ENCODE results near the gene CBX4. TPM values are rescaled to one million over a fixed set of nuclear protein-coding genes. Genes with fewer than 3 reads are reported as not detected.

Gene CBX4
- total RNA-seq, 6 donors from 2014 or later = 17.0 to 33.3 (median 25.0) TPM

DNA sequence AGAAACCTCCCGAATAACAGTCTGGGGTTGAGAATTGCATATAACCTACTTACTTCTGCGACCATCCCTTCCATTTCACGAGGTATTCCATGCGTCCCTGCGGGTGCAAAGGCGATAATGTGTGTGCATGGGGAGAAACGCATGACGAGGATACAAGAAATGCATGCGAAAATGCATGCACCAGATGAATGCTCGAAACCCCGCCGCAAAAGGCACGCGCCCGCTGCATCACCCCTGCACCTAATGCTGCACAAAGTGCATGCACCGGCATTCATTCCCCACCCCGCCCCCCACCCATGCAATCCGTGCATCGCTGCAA, 42.8 kb downstream of the CBX4 start:
- no peak for ATAC-seq (ENCODE audit: low FRiP score in 2 of 2)
- no peaks in the 10 kb centered on the region for H3K9me3 ChIP-seq
- peaks cover 0 to 7% (median 0%) of the 10 kb centered on the region in 4 donors for H3K36me3 ChIP-seq
- WGBS, 2 donors = 1 to 3% methylated on average over 10 to 19 of the region's 19 CpGs
- H3K4me1 ChIP-seq = peaks cover 52 to 75% (median 56%) of the 10 kb centered on the region in 4 donors
- peak overlapping the region; percentile 81 to 90 (median 84) for H3K27ac ChIP-seq
- H3K27me3 ChIP-seq = peaks cover 4 to 56% (median 47%) of the 10 kb centered on the region in 4 donors
- peak overlapping the region; percentile 71 to 90 (median 75) for H3K4me3 ChIP-seq
- TF ChIP-seq POLR2AphosphoS5 (IDR thresholded peaks at IDR 0.05) = no peak
- TF ChIP-seq, protein P1, sequence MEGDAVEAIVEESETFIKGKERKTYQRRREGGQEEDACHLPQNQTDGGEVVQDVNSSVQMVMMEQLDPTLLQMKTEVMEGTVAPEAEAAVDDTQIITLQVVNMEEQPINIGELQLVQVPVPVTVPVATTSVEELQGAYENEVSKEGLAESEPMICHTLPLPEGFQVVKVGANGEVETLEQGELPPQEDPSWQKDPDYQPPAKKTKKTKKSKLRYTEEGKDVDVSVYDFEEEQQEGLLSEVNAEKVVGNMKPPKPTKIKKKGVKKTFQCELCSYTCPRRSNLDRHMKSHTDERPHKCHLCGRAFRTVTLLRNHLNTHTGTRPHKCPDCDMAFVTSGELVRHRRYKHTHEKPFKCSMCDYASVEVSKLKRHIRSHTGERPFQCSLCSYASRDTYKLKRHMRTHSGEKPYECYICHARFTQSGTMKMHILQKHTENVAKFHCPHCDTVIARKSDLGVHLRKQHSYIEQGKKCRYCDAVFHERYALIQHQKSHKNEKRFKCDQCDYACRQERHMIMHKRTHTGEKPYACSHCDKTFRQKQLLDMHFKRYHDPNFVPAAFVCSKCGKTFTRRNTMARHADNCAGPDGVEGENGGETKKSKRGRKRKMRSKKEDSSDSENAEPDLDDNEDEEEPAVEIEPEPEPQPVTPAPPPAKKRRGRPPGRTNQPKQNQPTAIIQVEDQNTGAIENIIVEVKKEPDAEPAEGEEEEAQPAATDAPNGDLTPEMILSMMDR (IDR thresholded peaks at IDR 0.05) = peak in 1 of 6 experiments; percentile 3
- no peak for DNase-seq

DNA sequence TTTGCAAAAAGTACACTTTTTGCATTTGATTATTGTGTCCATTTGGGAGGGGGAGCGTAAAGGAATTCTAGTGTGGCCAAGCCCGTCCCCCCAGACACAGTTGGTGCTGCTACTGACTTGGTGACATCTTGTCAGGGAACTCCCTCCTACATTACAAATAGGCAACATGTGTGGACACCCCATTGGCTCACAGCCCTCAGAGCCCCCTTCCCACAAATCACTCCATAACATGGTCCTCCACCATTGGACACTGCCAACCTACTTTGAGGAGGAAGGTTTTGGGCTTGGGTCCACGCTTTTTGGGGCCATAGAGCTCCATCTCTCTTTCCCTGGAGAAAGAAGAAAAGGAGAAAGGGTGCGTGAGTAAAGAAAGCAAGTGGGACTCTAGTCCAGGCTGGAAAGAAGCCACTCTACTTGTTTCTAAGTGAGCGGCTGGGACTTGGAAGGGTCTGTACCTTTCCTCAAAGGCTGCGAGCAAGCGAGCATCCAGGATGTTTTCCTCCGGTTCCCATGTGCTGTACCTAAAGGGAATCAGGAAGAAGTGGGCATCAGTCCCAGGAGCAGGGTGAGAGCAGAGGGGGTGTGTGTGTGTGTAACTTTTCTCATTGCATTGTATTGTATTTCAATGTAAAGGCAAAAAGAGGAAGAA, 43.3 kb downstream of the CBX4 start:
- H3K4me1 ChIP-seq = peaks cover 47 to 75% (median 56%) of the 10 kb centered on the region in 4 donors
- H3K9me3 ChIP-seq = no peaks in the 10 kb centered on the region
- peak overlapping the region in 3 of 4 donors; percentile 71 to 90 (median 77) for H3K4me3 ChIP-seq
- peaks cover 0 to 7% (median 0%) of the 10 kb centered on the region in 4 donors for H3K36me3 ChIP-seq
- ATAC-seq (ENCODE audit: low FRiP score in 2 of 2) (no peak), DNase-seq (no peak)
- H3K27me3 ChIP-seq = peaks cover 4 to 56% (median 47%) of the 10 kb centered on the region in 4 donors
- peak overlapping the region in 1 of 4 donors; percentile 90 for H3K27ac ChIP-seq
- 78 to 79% methylated on average over 8 of the region's 8 CpGs for WGBS, 2 donors
- TF ChIP-seq POLR2A (IDR thresholded peaks at IDR 0.05) (no peak), POLR2AphosphoS5 (IDR thresholded peaks at IDR 0.05) (no peak), EP300 (IDR thresholded peaks at IDR 0.05) (no peak)
- TF ChIP-seq, protein P1 (IDR thresholded peaks at IDR 0.05) = no peak

DNA sequence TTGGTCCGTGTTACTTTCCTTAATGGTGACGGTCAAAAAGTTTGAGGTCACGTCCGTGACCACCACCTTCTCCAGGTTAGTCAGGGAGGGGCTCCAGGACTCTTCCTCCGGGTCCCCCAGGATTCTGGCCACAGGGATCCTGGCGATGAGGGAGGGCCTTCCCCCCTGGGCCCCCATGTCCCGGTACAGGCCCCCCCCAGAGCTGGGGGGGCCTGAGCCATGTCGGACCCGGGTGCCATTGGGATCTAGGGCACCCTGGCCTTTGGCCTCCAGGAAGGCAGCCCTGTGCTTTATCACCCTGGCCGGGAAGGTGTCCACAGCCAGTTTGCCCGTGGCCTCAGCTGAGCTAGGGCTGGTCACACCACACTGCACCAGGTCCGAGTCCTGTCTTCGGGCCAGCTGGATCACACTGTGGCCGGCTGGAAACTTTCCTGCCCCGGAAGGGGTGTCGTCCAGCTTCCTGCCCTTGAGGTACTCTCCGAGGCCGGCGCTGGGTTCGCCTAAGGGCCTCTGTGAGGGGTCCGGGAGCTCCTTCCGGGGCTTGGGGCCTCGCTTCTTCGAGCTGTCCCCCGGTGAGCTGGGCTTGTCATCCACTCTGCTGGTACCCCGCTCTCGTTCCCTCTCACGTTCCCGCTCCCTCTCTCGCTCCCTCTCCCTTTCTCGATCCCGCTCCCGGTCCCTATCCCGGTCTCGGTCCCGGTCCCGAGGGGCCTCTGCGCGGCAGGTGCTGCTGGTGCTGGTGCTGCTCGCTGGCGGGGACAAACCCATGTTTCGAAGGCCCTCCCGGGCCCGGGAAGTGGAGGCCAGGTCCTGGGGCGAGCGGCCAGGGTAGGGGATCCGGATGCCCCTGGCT, 44.4 kb downstream of the CBX4 start:
- no peak overlapping the region for H3K4me3 ChIP-seq
- no peak for TF ChIP-seq EP300 (IDR thresholded peaks at IDR 0.05)
- TF ChIP-seq, protein P1 (IDR thresholded peaks at IDR 0.05) = no peak
- no peak overlapping the region for H3K27ac ChIP-seq
- DNase-seq = peak in 1 of 2 donors; percentile 79
- WGBS, 2 donors = 90 to 93% methylated on average over 34 to 38 of the region's 47 CpGs
- peaks cover 43 to 75% (median 54%) of the 10 kb centered on the region in 4 donors for H3K4me1 ChIP-seq
- peaks cover 0 to 7% (median 0%) of the 10 kb centered on the region in 4 donors for H3K36me3 ChIP-seq
- H3K27me3 ChIP-seq = peaks cover 4 to 56% (median 47%) of the 10 kb centered on the region in 4 donors
- ATAC-seq (ENCODE audit: low FRiP score in 2 of 2) = no peak
- H3K9me3 ChIP-seq = no peaks in the 10 kb centered on the region

DNA sequence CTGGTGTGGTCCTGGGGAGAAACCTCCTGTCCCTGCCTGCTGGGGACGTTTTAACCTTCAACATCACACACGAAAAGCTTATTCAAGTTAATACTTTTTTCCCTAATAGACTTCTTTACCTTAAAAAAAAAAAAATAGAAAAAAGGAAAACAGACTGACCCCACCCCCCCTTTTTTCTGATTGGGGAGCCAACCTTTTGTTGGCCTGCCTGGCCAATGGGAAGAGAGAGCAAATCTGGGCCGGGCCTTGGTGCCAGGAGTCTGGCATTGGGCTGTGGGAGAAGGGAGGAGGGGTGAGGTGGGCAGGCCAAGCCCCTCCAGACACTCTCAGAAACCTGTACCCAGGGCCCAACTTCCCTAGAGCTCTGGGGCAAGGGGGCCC, 45.3 kb downstream of the CBX4 start:
- no peaks in the 10 kb centered on the region for H3K9me3 ChIP-seq
- WGBS, 2 donors = 59 to 67% methylated on average over 3 of the region's 3 CpGs
- ATAC-seq (ENCODE audit: low FRiP score in 2 of 2) (no peak), DNase-seq (no peak)
- H3K36me3 ChIP-seq = peaks cover 0 to 7% (median 0%) of the 10 kb centered on the region in 4 donors
- H3K27me3 ChIP-seq = peaks cover 2 to 55% (median 45%) of the 10 kb centered on the region in 4 donors
- no peak overlapping the region for H3K4me3 ChIP-seq
- H3K27ac ChIP-seq = peak overlapping the region in 1 of 4 donors; percentile 15
- TF ChIP-seq POLR2A (IDR thresholded peaks at IDR 0.05) = no peak
- no peak for TF ChIP-seq EP300 (IDR thresholded peaks at IDR 0.05)
- TF ChIP-seq POLR2AphosphoS5 (IDR thresholded peaks at IDR 0.05) = no peak
- TF ChIP-seq, protein P1 (IDR thresholded peaks at IDR 0.05) = no peak
- H3K4me1 ChIP-seq = peaks cover 41 to 72% (median 54%) of the 10 kb centered on the region in 4 donors

All from upper lobe of left lung (tissue), 6 donors.